Measurements from ENCODE around the gene PDLIM7. TPM values are rescaled to one million over a fixed set of nuclear protein-coding genes. Genes with fewer than 3 reads are reported as not detected.
A peak's percentile ranks its signal among the peaks of the same experiment; 100 is the strongest.

Gene PDLIM7
- total and polyA plus RNA-seq, 11 donors = 36.3 to 124 (median 52.5) TPM

GRCh38 chr5:177508837-177509236 lies 11.4 kb upstream of the PDLIM7 start:
- Histone ChIP-seq H3K4me3 (peak overlapping the region in 9 of 12 donors; percentile 11 to 71 (median 39)), H3K4me1 (peaks cover 0 to 25% (median 0%) of the 10 kb centered on the region in 12 donors), H3K27ac (peak overlapping the region in 7 of 12 donors; percentile 33 to 93 (median 48)), H3K27me3 (no peaks in the 10 kb centered on the region), H3K9me3 (no peaks in the 10 kb centered on the region), H3K36me3 (peaks cover 7 to 49% (median 32%) of the 10 kb centered on the region in 9 donors)
- no peak for ATAC-seq
- intact Hi-C loops (cut with DNase I) = loop anchor here in 1 of 10 donors (10.0 kb wide), 1 partner anchor 194 kb away; the partner anchor contains the start of gene MXD3
- WGBS, 4 donors = 45 to 68% (median 57%) methylated on average over 6 to 8 of the region's 8 CpGs
- TF ChIP-seq POLR2A (IDR thresholded peaks at IDR 0.05) = no peak
- TF ChIP-seq CTCF (IDR thresholded peaks at IDR 0.05) = no peak
- no peak for DNase-seq

GRCh38 chr5:177508221-177508611 lies 10.8 kb upstream of the PDLIM7 start:
- intact Hi-C loops (cut with DNase I) = loop anchor here in 1 of 10 donors (10.0 kb wide), 1 partner anchor 193 kb away; the partner anchor contains the start of gene MXD3
- WGBS, 4 donors = 88 to 94% (median 91%) methylated on average over 3 to 26 of the region's 26 CpGs
- Histone ChIP-seq H3K4me1 (peaks cover 0 to 25% (median 0%) of the 10 kb centered on the region in 12 donors), H3K4me3 (peak overlapping the region in 7 of 12 donors; percentile 35 to 71 (median 45)), H3K27ac (peak overlapping the region in 1 of 12 donors; percentile 93), H3K27me3 (no peaks in the 10 kb centered on the region), H3K9me3 (no peaks in the 10 kb centered on the region), H3K36me3 (peaks cover 7 to 47% (median 27%) of the 10 kb centered on the region in 9 donors)
- DNase-seq = peak in 1 of 5 donors; percentile 69
- TF ChIP-seq CTCF (IDR thresholded peaks at IDR 0.05) (no peak), POLR2A (IDR thresholded peaks at IDR 0.05) (no peak)
- no peak for ATAC-seq

GRCh38 chr5:177507596-177508220 lies 10.3 kb upstream of the PDLIM7 start:
- Histone ChIP-seq H3K9me3 (no peaks in the 10 kb centered on the region), H3K36me3 (peaks cover 7 to 42% (median 22%) of the 10 kb centered on the region in 9 donors), H3K27me3 (no peaks in the 10 kb centered on the region), H3K27ac (peak overlapping the region in 1 of 12 donors; percentile 93), H3K4me3 (peak overlapping the region in 7 of 12 donors; percentile 35 to 71 (median 45)), H3K4me1 (peaks cover 0 to 26% (median 0%) of the 10 kb centered on the region in 12 donors)
- DNase-seq (peak in 1 of 5 donors; percentile 69), ATAC-seq (no peak)
- WGBS, 4 donors = 84 to 93% (median 87%) methylated on average over 17 of the region's 17 CpGs
- TF ChIP-seq POLR2A (IDR thresholded peaks at IDR 0.05) (no peak), CTCF (IDR thresholded peaks at IDR 0.05) (no peak)
- intact Hi-C loops (cut with DNase I) = loop anchor here in 1 of 10 donors (10.0 kb wide), 1 partner anchor 193 kb away; the partner anchor contains the start of gene MXD3

GRCh38 chr5:177507165-177507564 lies 9.8 kb upstream of the PDLIM7 start:
- no peak for TF ChIP-seq CTCF (IDR thresholded peaks at IDR 0.05)
- H3K27me3 ChIP-seq = no peaks in the 10 kb centered on the region
- H3K4me3 ChIP-seq = peak overlapping the region in 1 of 12 donors; percentile 71
- 82 to 90% (median 86%) methylated on average over 9 of the region's 9 CpGs for WGBS, 4 donors
- peaks cover 0 to 32% (median 0%) of the 10 kb centered on the region in 12 donors for H3K4me1 ChIP-seq
- H3K9me3 ChIP-seq = no peaks in the 10 kb centered on the region
- ATAC-seq (no peak), DNase-seq (no peak)
- peaks cover 3 to 36% (median 16%) of the 10 kb centered on the region in 9 donors for H3K36me3 ChIP-seq
- intact Hi-C loops (cut with DNase I) = loop anchor here in 1 of 10 donors (10.0 kb wide), 1 partner anchor 192 kb away; the partner anchor contains the start of gene MXD3
- H3K27ac ChIP-seq = no peak overlapping the region

All from heart left ventricle (tissue), 16 donors.